GM12878 (cell line): Measurements from ENCODE around the gene FAM171A1. TPM values are rescaled to one million over a fixed set of nuclear protein-coding genes. Genes with fewer than 3 reads are reported as not detected.

ENCODE experiments used
- ATAC-seq: fragments of 200-7000 bp; cut with Tn5 transposase; 3 replicates; pipeline ENCODE4 v1.9.1; 2020; ENCODE audit warnings: mild to moderate bottlenecking, moderate library complexity
- BruUV-seq: library from RNA; stranded (reverse); fragments of 400-500 nt; replicated peaks from 2 replicates; lab custom pipeline; 2021; lab: Mats Ljungman, UMichigan
- CTCF ChIA-PET: fragments of 300-600 bp; sonication (Branson Sonifier 250); formaldehyde crosslinking; extraction: SDS; loops from one replicate; lab custom pipeline; 2021; ENCODE audit warnings: inconsistent platforms; lab: Yijun Ruan, JAX
- POLR2A ChIA-PET: fragments of 350-600 bp; formaldehyde crosslinking; extraction: SDS; loops from one replicate; lab custom pipeline; 2021; ENCODE audit warnings: inconsistent platforms; lab: Charles Lee
- RAD21 ChIA-PET: fragments of 300-600 bp; sonication (Branson Sonifier 250); formaldehyde crosslinking; loops from one replicate; lab custom pipeline; 2023; ENCODE audit warnings: antibody characterized with exemption; ENCODE audit not compliant: unreplicated experiment; lab: Charles Lee
- SMC1A ChIA-PET: fragments of 300-600 bp; sonication (Branson Sonifier 250); formaldehyde crosslinking; loops from one replicate; lab custom pipeline; 2023; ENCODE audit not compliant: unreplicated experiment, uncharacterized antibody; lab: Charles Lee
- DNase-seq: peaks from one replicate; pipeline ENCODE4 v3.0.0-alpha.2; 2011; ENCODE audit warnings: low read depth, low spot score
- FAIRE-seq: peaks from 3 replicates; lab custom pipeline; 2011; peaks lifted over from hg19 to GRCh38; lab: Jason Lieb, UNC
- H2AFZ ChIP-seq: 2 replicates; pipeline ENCODE4 v1.6.0; 2011; ENCODE audit warnings: low read depth, low read length, control low read depth; ENCODE audit not compliant: control insufficient read depth
- H3K27ac ChIP-seq: 2 replicates; pipeline ENCODE4 v1.5.1; 2011; ENCODE audit warnings: control low read depth; ENCODE audit not compliant: control insufficient read depth, insufficient read depth
- H3K27me3 ChIP-seq, 2 experiments: replicated peaks in 1 of 2; 2 replicates each; pipeline versions ENCODE4 v1.6.0 to v1.6.1; 2011; ENCODE audit warnings: low read length in 1 of 2; ENCODE audit not compliant: control insufficient read depth in 2 of 2, insufficient read depth in 2 of 2
- H3K36me3 ChIP-seq, 2 experiments: 2 replicates each; pipeline ENCODE4 v1.5.1; 2011; ENCODE audit warnings: low read length in 1 of 2; ENCODE audit not compliant: control insufficient read depth in 2 of 2, insufficient read depth in 2 of 2
- H3K4me1 ChIP-seq: 2 replicates; pipeline ENCODE4 v1.6.1; 2011; ENCODE audit warnings: mild to moderate bottlenecking, low read length, moderate library complexity, mixed read lengths; ENCODE audit not compliant: control insufficient read depth, insufficient read depth
- H3K4me2 ChIP-seq: 2 replicates; pipeline ENCODE4 v1.6.0; 2011; ENCODE audit warnings: control low read depth; ENCODE audit not compliant: control insufficient read depth, insufficient read depth
- H3K4me3 ChIP-seq: fragments of 200-600 bp; sonication (generic); 2 replicates; pipeline ENCODE4 v1.5.1; 2016
- H3K79me2 ChIP-seq: 2 replicates; pipeline ENCODE4 v1.6.0; 2011; ENCODE audit warnings: low read length; ENCODE audit not compliant: control insufficient read depth, insufficient read depth
- H3K9ac ChIP-seq: 2 replicates; pipeline ENCODE4 v1.8.0; 2011; ENCODE audit warnings: low read length, control low read depth, mixed read lengths; ENCODE audit not compliant: control insufficient read depth, insufficient read depth
- H3K9me3 ChIP-seq: replicated peaks from 3 replicates; pipeline ENCODE4 v1.5.1; 2011; ENCODE audit warnings: mild to moderate bottlenecking, low read length; ENCODE audit not compliant: control insufficient read depth, insufficient read depth
- H4K20me1 ChIP-seq: 2 replicates; pipeline ENCODE4 v1.6.0; 2011; ENCODE audit not compliant: control insufficient read depth, insufficient read depth
- ASH2L ChIP-seq: fragments of 300-600, 200-600 bp; sonication (generic); IDR thresholded peaks from 2 replicates; pipeline ENCODE4 v1.6.1; 2017; ENCODE audit warnings: low read depth, mild to moderate bottlenecking, borderline replicate concordance
- CEBPB ChIP-seq, 2 experiments: fragments of 150-350 bp in 1 of 2; IDR thresholded peaks; 2 replicates each; pipeline ENCODE4 v1.6.1; 2012 to 2014; ENCODE audit warnings: low read depth in 2 of 2, low read length in 2 of 2, borderline replicate concordance in 1 of 2, inconsistent platforms in 1 of 2
- CHD4 ChIP-seq: fragments of 200-600 bp; sonication (generic); IDR thresholded peaks from 2 replicates; pipeline ENCODE4 v1.6.1; 2016; ENCODE audit warnings: mild to moderate bottlenecking
- CREM ChIP-seq: IDR thresholded peaks from 2 replicates; pipeline ENCODE4 v1.6.1; 2014; ENCODE audit warnings: antibody characterized with exemption, low read depth
- JUND ChIP-seq: IDR thresholded peaks from 2 replicates; pipeline ENCODE4 v1.6.1; 2012; ENCODE audit warnings: low read depth, mild to moderate bottlenecking, low read length, improper control_type of control experiment, moderate library complexity
- KLF5 ChIP-seq: fragments of 450-650 bp; IDR thresholded peaks from 2 replicates; pipeline ENCODE4 v1.6.1; 2014; ENCODE audit warnings: mild to moderate bottlenecking; ENCODE audit not compliant: partially characterized antibody
- LARP7 ChIP-seq: fragments of 450-650 bp; IDR thresholded peaks from 2 replicates; pipeline ENCODE4 v1.6.1; 2017; ENCODE audit warnings: mild to moderate bottlenecking
- MTA2 ChIP-seq: fragments of 450-650 bp; IDR thresholded peaks from 2 replicates; pipeline ENCODE4 v1.6.1; 2016; ENCODE audit warnings: low read depth, mild to moderate bottlenecking, moderate library complexity
- PAX5 ChIP-seq: IDR thresholded peaks from 2 replicates; pipeline ENCODE4 v1.6.1; 2011; ENCODE audit warnings: low read depth, low read length, borderline replicate concordance
- POLR2AphosphoS5 ChIP-seq: IDR thresholded peaks from 2 replicates; pipeline ENCODE4 v1.6.1; 2011; ENCODE audit warnings: mild to moderate bottlenecking, low read length, inconsistent platforms
- SMC3 ChIP-seq: IDR thresholded peaks from 2 replicates; pipeline ENCODE4 v1.6.1; 2011; ENCODE audit warnings: low read length, improper control_type of control experiment, borderline replicate concordance
- SRF ChIP-seq, 2 experiments: IDR thresholded peaks; 2 replicates each; pipeline ENCODE4 v1.6.1; 2011; ENCODE audit warnings: low read depth in 2 of 2, low read length in 2 of 2, mild to moderate bottlenecking in 1 of 2, moderate library complexity in 1 of 2
- ZNF622 ChIP-seq: fragments of 450-650 bp; IDR thresholded peaks from 2 replicates; pipeline ENCODE4 v1.6.1; 2017; ENCODE audit warnings: mild to moderate bottlenecking, inconsistent platforms
- WGBS: methylation state at CpG from one replicate; pipeline ENCODE4 v1.1.6; 2016; ENCODE audit warnings: low lambda C conversion rate; ENCODE audit not compliant: insufficient replicate concordance, insufficient coverage; ENCODE audit errors: missing lambda C conversion rate; 5-methylcytosine and 5-hydroxymethylcytosine counted together
- in situ Hi-C: fragments of 300-500 bp; cut with MboI; formaldehyde crosslinking; loops from 9 replicates; pipeline ENCODE4 v1.14.3; 2018; ENCODE audit warnings: mixed read lengths
- intact Hi-C: fragments of 100-400 bp; cut with micrococcal nuclease; formaldehyde crosslinking; loops from one replicate; pipeline ENCODE4 v1.14.2; 2022; ENCODE audit not compliant: unreplicated experiment
- polyA plus RNA-seq, 11 experiments: library from polyadenylated mRNA; depleted of rRNA in 4 of 11; unstranded in 6 of 11; stranded (reverse) in 5 of 11; fragments of >200 nt; fragmentation: Nextera tagmentation in 4 of 11; fragmentation: Illumina TruSeq in 1 of 11; extraction: Ambion mirVana in 4 of 11; extraction: Trizol in 1 of 11; gene quantifications; 1 replicate in 1 of 11; 2 replicates in 10 of 11; pipeline versions ENCODE4 v1.2.1 to v1.2.3, GENCODE V29; 2011 to 2016; ENCODE audit warnings: inconsistent platforms in 2 of 11, missing spikeins in 2 of 11, low read depth in 1 of 11
- total RNA-seq, 4 experiments: library from RNA; depleted of rRNA in 3 of 4; stranded (reverse); fragments of >200 nt in 3 of 4; fragmentation: Illumina TruSeq in 1 of 4; extraction: Trizol in 1 of 4; gene quantifications; 2 replicates each; pipeline versions ENCODE4 v1.2.1 to v1.2.3, GENCODE V29; 2013 to 2021
- TF ChIP-seq, protein P1 (sequence below): fragments of 450-650 bp; formaldehyde crosslinking; IDR thresholded peaks from 2 replicates; pipeline ENCODE4 v1.4.0; 2022; ENCODE audit warnings: mild to moderate bottlenecking, moderate library complexity

Gene FAM171A1
- total and polyA plus RNA-seq, 10 of the 15 experiments (the other 5 are each of a cell fraction or from before 2014, with no cell fraction given): 0.05 to 0.28 (median 0.10) TPM; not detected in 1

DNA sequence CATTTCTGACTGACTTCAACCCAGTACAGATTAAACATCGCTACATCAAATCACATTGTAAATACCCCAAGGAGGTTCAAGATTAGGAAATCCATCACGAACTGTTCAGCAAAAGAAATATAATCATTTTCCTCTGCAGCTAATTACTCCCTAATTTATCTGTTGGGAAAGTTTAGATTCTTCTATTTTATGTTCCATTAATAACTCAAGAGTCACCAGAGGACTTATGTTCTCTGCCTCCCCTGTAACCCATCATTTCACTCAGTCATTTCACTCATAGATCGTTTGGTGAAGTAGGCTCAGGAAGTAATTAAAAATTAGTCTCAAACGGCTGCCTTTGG lies 45.2 kb downstream of the FAM171A1 start:
- Histone ChIP-seq H3K4me1 (no peaks in the 10 kb centered on the region), H4K20me1 (no peaks in the 10 kb centered on the region), H2AFZ (no peak overlapping the region), H3K9me3 (no peaks in the 10 kb centered on the region), H3K27ac (no peak overlapping the region), H3K9ac (no peak overlapping the region), H3K79me2 (no peaks in the 10 kb centered on the region), H3K4me3 (no peak overlapping the region), H3K27me3 (no peaks in the 10 kb centered on the region), H3K4me2 (no peak overlapping the region), H3K36me3 (no peaks in the 10 kb centered on the region)
- POLR2A ChIA-PET: no interaction called here
- TF ChIP-seq JUND (no peak), LARP7 (no peak), CHD4 (no peak), SMC3 (no peak), MTA2 (no peak), PAX5 (no peak), CREM (no peak), POLR2AphosphoS5 (no peak), ZNF622 (no peak), SRF (IDR thresholded peaks at IDR 0.05; ENCODE audit: low read depth in 2 of 2, low read length in 2 of 2) (no peak), ASH2L (no peak), CEBPB (IDR thresholded peaks at IDR 0.05; ENCODE audit: borderline replicate concordance in 1 of 2, low read depth in 2 of 2, low read length in 2 of 2) (no peak), KLF5 (no peak)
- TF ChIP-seq, protein P1, sequence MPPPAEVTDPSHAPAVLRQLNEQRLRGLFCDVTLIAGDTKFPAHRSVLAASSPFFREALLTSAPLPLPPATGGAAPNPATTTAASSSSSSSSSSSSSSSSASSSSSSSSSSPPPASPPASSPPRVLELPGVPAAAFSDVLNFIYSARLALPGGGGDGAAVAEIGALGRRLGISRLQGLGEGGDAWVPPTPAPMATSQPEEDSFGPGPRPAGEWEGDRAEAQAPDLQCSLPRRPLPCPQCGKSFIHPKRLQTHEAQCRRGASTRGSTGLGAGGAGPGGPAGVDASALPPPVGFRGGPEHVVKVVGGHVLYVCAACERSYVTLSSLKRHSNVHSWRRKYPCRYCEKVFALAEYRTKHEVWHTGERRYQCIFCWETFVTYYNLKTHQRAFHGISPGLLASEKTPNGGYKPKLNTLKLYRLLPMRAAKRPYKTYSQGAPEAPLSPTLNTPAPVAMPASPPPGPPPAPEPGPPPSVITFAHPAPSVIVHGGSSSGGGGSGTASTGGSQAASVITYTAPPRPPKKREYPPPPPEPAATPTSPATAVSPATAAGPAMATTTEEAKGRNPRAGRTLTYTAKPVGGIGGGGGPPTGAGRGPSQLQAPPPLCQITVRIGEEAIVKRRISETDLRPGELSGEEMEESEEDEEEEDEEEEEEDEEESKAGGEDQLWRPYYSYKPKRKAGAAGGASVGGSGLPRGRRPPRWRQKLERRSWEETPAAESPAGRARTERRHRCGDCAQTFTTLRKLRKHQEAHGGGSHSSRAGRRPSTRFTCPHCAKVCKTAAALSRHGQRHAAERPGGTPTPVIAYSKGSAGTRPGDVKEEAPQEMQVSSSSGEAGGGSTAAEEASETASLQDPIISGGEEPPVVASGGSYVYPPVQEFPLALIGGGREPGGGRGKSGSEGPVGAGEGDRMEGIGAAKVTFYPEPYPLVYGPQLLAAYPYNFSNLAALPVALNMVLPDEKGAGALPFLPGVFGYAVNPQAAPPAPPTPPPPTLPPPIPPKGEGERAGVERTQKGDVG (CRISPR knock-in tag): no peak
- 33% methylated on average over 4 of the region's 4 CpGs for WGBS
- FAIRE-seq: no peak
- no peak for DNase-seq
- CTCF ChIA-PET: no interaction called here
- in situ Hi-C loops (no loop called here), intact Hi-C loops (no loop called here)
- no TSS peak for BruUV-seq
- ATAC-seq: no peak
- SMC1A ChIA-PET: no interaction called here
- RAD21 ChIA-PET: no interaction called here
